Nephron (organoid): ENCODE results near the gene ANKRD29.
"Not testable (repeated sequence)": the region's sequence is repeated elsewhere in the genome, so short reads cannot be mapped to it uniquely, and the experiment has no call there.

ENCODE experiments used
- H3K27ac Mint-ChIP-seq, 3 experiments: 2 replicates each; pipeline ENCODE4 v1.8.0; 2020; ENCODE audit warnings: mixed read lengths in 3 of 3, mild to moderate bottlenecking in 2 of 3, moderate library complexity in 1 of 3
- H3K27me3 Mint-ChIP-seq: 2 replicates; pipeline ENCODE4 v1.8.0; 2021; ENCODE audit warnings: low read depth, mild to moderate bottlenecking, moderate library complexity, mixed read lengths
- H3K36me3 Mint-ChIP-seq: 2 replicates; pipeline ENCODE4 v1.8.0; 2020; ENCODE audit warnings: low read depth, mixed read lengths
- H3K4me1 Mint-ChIP-seq: 2 replicates; pipeline ENCODE4 v1.8.0; 2020; ENCODE audit warnings: mixed read lengths
- H3K4me3 Mint-ChIP-seq, 3 experiments: 2 replicates each; pipeline ENCODE4 v1.8.0; 2020; ENCODE audit warnings: mild to moderate bottlenecking in 3 of 3, mixed read lengths in 3 of 3, moderate library complexity in 2 of 3
- H3K9me3 Mint-ChIP-seq: 2 replicates; pipeline ENCODE4 v1.8.0; 2020; ENCODE audit warnings: mixed read lengths
- TF ChIP-seq, protein P1 (sequence below), 3 experiments: fragments of 200-600 bp; sonication (generic); IDR thresholded peaks; one replicate each; pipeline ENCODE4 v1.5.0; 2021; ENCODE audit warnings: antibody characterized with exemption in 3 of 3; ENCODE audit not compliant: unreplicated experiment in 3 of 3

The ANKRD29 gene

DNA sequence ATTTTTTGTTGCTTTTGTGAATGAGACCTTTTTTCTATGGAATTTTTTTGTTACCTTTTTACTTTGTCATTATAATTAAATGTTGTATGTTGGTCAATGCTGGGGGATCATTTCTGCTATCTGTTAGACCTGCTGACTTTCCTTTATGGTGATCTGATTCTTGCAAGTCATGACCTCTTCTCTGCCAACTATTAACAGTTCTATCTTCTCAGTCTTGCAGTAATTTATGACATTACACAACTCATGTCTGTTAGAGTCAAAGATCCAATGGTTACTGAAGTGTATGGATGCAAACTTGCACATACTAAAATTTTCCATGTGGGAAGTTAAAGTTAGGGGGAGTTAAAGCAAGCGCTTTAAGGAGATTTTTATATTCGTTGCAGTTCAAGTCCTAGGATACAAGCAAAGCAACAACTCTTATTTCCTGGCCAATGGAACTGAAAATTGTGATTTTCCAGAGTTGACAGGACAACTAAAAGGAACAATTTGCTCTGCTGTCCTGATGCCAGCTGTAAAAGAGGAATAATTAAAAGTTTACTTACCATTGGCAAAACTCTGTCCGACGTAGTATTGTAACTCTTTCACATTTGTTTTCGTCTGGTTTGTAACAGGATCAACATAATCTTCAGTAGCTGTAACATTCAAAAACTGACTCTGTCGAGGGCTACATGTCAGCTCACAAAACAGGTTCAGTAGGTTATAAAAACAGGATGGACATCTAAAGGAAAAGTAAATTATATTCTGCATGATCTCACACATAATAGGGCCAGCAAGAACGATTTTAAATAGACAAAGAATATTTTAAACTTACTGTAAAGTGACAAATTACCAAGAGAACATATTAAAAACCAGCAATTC is 94.2 kb downstream of the ANKRD29 start:
- Mint-ChIP-seq H3K27me3 (no peaks in the 10 kb centered on the region), H3K4me3 (no peak overlapping the region), H3K36me3 (peaks cover 37% of the 10 kb centered on the region), H3K27ac (peak overlapping the region in 1 of 3 experiments; percentile 50), H3K4me1 (no peaks in the 10 kb centered on the region), H3K9me3 (no peaks in the 10 kb centered on the region)
- TF ChIP-seq, protein P1, sequence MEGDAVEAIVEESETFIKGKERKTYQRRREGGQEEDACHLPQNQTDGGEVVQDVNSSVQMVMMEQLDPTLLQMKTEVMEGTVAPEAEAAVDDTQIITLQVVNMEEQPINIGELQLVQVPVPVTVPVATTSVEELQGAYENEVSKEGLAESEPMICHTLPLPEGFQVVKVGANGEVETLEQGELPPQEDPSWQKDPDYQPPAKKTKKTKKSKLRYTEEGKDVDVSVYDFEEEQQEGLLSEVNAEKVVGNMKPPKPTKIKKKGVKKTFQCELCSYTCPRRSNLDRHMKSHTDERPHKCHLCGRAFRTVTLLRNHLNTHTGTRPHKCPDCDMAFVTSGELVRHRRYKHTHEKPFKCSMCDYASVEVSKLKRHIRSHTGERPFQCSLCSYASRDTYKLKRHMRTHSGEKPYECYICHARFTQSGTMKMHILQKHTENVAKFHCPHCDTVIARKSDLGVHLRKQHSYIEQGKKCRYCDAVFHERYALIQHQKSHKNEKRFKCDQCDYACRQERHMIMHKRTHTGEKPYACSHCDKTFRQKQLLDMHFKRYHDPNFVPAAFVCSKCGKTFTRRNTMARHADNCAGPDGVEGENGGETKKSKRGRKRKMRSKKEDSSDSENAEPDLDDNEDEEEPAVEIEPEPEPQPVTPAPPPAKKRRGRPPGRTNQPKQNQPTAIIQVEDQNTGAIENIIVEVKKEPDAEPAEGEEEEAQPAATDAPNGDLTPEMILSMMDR (IDR thresholded peaks at IDR 0.05; ENCODE audit: unreplicated experiment in 3 of 3): no peak

DNA sequence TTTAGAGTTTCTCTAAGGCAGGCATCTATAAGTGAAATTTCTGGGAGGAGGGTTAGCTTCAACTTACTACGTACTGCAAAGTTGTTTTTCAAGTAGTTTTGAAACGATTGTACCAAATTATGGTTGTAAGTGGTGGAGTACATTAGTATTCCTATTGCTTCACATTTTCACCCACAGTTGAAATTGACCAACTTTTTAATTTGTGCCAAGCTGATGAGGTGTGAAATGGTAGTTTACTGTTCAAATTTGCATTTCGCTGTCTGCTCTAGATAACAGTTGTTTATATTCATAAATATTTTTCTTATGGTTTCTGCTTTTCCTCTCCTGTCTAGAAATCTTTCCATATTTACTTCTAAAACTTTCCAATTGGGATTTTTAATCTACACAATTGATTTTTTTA is 95.0 kb downstream of the ANKRD29 start:
- TF ChIP-seq, protein P1 (IDR thresholded peaks at IDR 0.05; ENCODE audit: unreplicated experiment in 3 of 3): no peak
- Mint-ChIP-seq H3K36me3 (peaks cover 42% of the 10 kb centered on the region), H3K9me3 (no peaks in the 10 kb centered on the region), H3K4me1 (no peaks in the 10 kb centered on the region), H3K4me3 (no peak overlapping the region), H3K27ac (no peak overlapping the region), H3K27me3 (no peaks in the 10 kb centered on the region)

DNA sequence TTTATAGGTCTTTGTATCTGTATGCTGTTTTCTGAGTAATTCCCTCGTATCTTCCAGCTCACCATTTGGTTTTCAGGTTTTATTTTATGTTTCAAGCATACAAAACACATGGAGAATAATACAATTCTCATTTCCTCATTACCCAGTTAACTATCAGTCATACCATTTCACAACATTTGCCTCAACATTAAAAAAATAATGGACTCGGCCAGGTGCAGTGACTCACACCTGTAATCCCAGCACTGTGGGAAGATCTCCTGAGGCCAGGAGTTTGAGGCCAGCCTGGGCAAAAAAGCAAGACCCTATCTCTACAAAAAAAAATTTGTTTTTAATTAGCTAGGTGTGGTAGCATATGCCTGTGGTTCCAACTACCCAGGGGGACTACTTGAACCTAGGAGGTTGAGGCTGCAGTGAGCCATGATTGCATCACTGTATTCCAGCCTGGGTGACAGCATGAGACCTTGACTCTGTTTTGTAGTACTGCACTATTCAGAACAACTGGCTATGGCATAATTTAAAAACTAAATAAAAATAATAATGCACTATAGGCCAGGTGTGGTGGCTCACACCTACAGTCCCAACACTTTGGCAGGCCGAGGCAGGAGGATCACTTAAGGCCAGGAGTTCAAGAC is 96.7 kb downstream of the ANKRD29 start:
- Mint-ChIP-seq H3K27ac (no peak overlapping the region), H3K4me1 (no peaks in the 10 kb centered on the region), H3K9me3 (no peaks in the 10 kb centered on the region), H3K4me3 (no peak overlapping the region), H3K27me3 (no peaks in the 10 kb centered on the region), H3K36me3 (peaks cover 54% of the 10 kb centered on the region)
- TF ChIP-seq, protein P1 (IDR thresholded peaks at IDR 0.05; ENCODE audit: unreplicated experiment in 3 of 3): no peak

DNA sequence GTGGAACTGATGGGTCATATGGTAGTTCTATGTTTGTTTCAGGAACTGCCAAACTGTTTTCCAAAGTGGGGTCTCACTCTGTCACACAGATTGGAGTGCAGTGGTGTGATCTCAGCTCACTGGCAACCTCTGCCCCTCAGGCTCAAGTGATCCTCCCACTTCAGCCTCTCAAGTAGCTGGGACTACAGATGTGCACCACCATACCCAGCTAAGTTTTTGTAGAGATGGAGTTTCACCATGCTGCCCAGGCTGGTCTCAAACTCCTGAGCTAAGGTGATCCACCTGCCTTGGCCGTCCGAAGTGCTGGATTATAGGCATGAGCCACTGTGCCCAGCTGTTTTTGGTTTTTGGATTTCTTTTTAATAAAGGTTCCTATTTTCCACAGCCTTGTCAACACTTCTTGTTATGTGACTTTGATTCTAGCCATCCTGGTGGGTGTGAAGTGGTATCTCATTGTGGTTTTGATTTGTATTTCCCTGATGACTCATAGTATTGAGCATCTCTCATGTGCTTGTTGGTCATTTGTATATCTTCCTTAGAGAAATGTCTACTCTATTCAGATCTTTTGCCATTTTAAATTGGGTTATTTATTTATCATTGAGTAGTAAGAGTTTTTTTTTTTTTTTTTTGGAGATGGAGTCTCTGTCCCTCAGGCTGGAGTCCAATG is 99.2 kb downstream of the ANKRD29 start:
- H3K27me3 Mint-ChIP-seq: no peaks in the 10 kb centered on the region
- peaks cover 64% of the 10 kb centered on the region for H3K36me3 Mint-ChIP-seq
- H3K9me3 Mint-ChIP-seq: no peaks in the 10 kb centered on the region
- TF ChIP-seq, protein P1 (IDR thresholded peaks at IDR 0.05; ENCODE audit: unreplicated experiment in 3 of 3): no peak
- H3K4me3 Mint-ChIP-seq: no peak overlapping the region
- no peaks in the 10 kb centered on the region for H3K4me1 Mint-ChIP-seq
- H3K27ac Mint-ChIP-seq: no peak overlapping the region

DNA sequence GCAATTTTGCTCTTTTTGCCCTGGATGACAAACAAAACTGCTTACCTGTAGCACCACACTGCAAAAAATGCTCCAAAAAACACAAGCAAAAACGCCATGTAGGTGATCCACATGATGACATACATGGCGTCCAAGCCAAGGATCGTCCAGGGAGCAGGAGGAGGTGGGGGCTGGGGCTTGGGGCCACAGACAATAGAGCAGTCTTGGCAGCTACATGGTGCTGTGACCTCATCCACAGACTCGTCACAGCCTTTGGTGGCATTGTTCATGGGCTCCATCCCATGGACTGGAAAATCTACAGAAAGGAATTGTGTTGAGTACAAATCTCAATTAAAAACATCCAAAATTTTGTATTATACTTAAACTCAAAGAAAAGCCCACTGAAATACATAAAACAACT is 102.5 kb downstream of the ANKRD29 start:
- no peaks in the 10 kb centered on the region for H3K4me1 Mint-ChIP-seq
- TF ChIP-seq, protein P1 (IDR thresholded peaks at IDR 0.05; ENCODE audit: unreplicated experiment in 3 of 3): no peak
- H3K9me3 Mint-ChIP-seq: no peaks in the 10 kb centered on the region
- H3K4me3 Mint-ChIP-seq: no peak overlapping the region
- no peak overlapping the region for H3K27ac Mint-ChIP-seq
- H3K27me3 Mint-ChIP-seq: no peaks in the 10 kb centered on the region
- H3K36me3 Mint-ChIP-seq: peaks cover 66% of the 10 kb centered on the region

DNA sequence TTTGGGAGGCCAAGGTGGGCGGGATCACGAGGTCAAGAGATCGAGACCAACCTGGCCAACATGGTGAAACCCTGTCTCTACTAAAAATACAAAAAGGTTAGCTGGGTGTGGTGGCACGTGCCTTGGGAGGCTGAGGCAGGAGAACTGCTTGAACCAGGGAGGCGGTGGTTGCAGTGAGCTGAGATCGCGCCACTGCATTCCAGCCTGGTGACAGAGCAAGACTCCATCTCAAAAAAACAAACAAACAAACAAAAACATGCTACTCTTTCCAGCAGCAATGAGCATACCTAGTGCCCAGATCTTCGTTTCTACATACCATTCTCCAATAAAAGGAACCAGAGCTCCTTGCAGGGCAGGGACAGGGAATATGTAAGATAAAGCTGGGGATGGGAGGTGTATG is 105.2 kb downstream of the ANKRD29 start:
- H3K9me3 Mint-ChIP-seq, H3K27ac Mint-ChIP-seq, H3K27me3 Mint-ChIP-seq, H3K4me3 Mint-ChIP-seq: not testable (repeated sequence)
- Mint-ChIP-seq H3K4me1 (peaks cover 19% of the 10 kb centered on the region), H3K36me3 (peaks cover 74% of the 10 kb centered on the region)
